Breast epithelium (tissue), 4 donors: Measurements from ENCODE around the gene PRRT4. TPM values are rescaled to one million over a fixed set of nuclear protein-coding genes. Genes with fewer than 3 reads are reported as not detected.

ENCODE experiments used
- DNase-seq, 2 donors: peaks; one replicate each; pipeline ENCODE4 v3.0.0-alpha.2; 2019; ENCODE audit warnings: low spot score in 2 of 2
- H3K27ac ChIP-seq, 2 donors: fragments of 200-600 bp; sonication (generic) in 1 of 2; one replicate each; pipeline ENCODE4 v1.5.1; 2016 to 2019; ENCODE audit warnings: mild to moderate bottlenecking in 1 of 2
- H3K27me3 ChIP-seq, 2 donors: fragments of 200-600 bp; sonication (generic) in 1 of 2; one replicate each; pipeline versions ENCODE4 v1.5.1 to v1.6.0; 2017 to 2019; ENCODE audit warnings: control low read depth in 1 of 2, mild to moderate bottlenecking in 1 of 2
- H3K36me3 ChIP-seq: fragments of 200-600 bp; one replicate; pipeline ENCODE4 v1.5.1; 2019
- H3K4me1 ChIP-seq, 2 donors: fragments of 200-600 bp; sonication (generic); one replicate each; pipeline ENCODE4 v1.5.1; 2016 to 2019; ENCODE audit warnings: control low read depth in 1 of 2
- H3K4me3 ChIP-seq, 3 donors: fragments of 200-600 bp; sonication (generic); 1 replicate in 2 of 3; 2 replicates in 1 of 3; pipeline ENCODE4 v1.5.1; 2016 to 2019; ENCODE audit warnings: mild to moderate bottlenecking in 3 of 3, moderate library complexity in 2 of 3
- H3K9me3 ChIP-seq, 2 donors: fragments of 200-600 bp; sonication (generic) in 1 of 2; one replicate each; pipeline ENCODE4 v1.5.1; 2016 to 2019; ENCODE audit warnings: control low read depth in 1 of 2
- POLR2A ChIP-seq: fragments of 450-650 bp; IDR thresholded peaks from one replicate; pipeline ENCODE4 v1.6.1; 2016; ENCODE audit warnings: antibody characterized with exemption, mild to moderate bottlenecking, moderate library complexity
- POLR2AphosphoS5 ChIP-seq, 3 donors: sonication (generic); formaldehyde crosslinking; IDR thresholded peaks; one replicate each; pipeline ENCODE4 v1.6.1; 2017; ENCODE audit warnings: antibody characterized with exemption in 3 of 3
- intact Hi-C: fragments of 100-400 bp; cut with DNase I; formaldehyde crosslinking; loops from one replicate; pipeline ENCODE4 v1.15.1; 2023; ENCODE audit warnings: low total_unique reads
- total RNA-seq, 3 donors: library from RNA; depleted of rRNA; stranded (reverse); fragments of >200 nt; gene quantifications; one replicate each; pipeline ENCODE4 v1.1.0, GENCODE V29; 2016
- TF ChIP-seq, protein P1 (sequence below), 3 donors: fragments of 450-650 bp; IDR thresholded peaks; one replicate each; pipeline ENCODE4 v1.5.1; 2016 to 2017; ENCODE audit warnings: antibody characterized with exemption in 3 of 3, mild to moderate bottlenecking in 3 of 3, moderate library complexity in 3 of 3

The PRRT4 gene
- total RNA-seq, 3 donors from 2014 or later: under 0.01 to 3.8 (median 0.44) TPM

DNA sequence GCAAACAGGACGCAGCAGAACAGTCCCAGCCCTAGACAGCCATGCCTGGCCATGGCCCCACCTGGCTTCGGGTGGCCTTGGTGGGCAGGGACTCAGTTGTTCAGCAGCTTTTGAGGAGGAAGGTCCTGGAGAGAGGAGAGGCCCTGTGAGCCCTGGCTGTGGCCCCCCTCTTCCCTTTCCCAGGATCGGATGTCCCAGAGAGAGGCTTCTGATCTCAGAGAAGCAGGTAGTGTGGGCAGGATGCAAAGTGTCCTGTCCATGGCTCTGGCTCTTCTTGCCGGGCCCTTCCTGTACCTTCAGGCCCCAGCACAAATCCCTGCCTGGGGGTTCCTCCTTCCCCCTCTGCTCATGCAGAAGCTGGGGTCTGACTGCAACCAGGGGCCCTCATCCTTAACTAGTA is 1.6 kb downstream of the PRRT4 start:
- DNase-seq: no peak
- Histone ChIP-seq H3K4me3 (no peak overlapping the region), H3K27me3 (no peaks in the 10 kb centered on the region), H3K9me3 (no peaks in the 10 kb centered on the region), H3K36me3 (no peaks in the 10 kb centered on the region), H3K4me1 (peaks cover 0 to 4% of the 10 kb centered on the region in 2 donors), H3K27ac (no peak overlapping the region)
- intact Hi-C loops: no loop called here
- TF ChIP-seq POLR2A (no peak), POLR2AphosphoS5 (IDR thresholded peaks at IDR 0.05) (no peak)
- TF ChIP-seq, protein P1, sequence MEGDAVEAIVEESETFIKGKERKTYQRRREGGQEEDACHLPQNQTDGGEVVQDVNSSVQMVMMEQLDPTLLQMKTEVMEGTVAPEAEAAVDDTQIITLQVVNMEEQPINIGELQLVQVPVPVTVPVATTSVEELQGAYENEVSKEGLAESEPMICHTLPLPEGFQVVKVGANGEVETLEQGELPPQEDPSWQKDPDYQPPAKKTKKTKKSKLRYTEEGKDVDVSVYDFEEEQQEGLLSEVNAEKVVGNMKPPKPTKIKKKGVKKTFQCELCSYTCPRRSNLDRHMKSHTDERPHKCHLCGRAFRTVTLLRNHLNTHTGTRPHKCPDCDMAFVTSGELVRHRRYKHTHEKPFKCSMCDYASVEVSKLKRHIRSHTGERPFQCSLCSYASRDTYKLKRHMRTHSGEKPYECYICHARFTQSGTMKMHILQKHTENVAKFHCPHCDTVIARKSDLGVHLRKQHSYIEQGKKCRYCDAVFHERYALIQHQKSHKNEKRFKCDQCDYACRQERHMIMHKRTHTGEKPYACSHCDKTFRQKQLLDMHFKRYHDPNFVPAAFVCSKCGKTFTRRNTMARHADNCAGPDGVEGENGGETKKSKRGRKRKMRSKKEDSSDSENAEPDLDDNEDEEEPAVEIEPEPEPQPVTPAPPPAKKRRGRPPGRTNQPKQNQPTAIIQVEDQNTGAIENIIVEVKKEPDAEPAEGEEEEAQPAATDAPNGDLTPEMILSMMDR (IDR thresholded peaks at IDR 0.05): no peak

DNA sequence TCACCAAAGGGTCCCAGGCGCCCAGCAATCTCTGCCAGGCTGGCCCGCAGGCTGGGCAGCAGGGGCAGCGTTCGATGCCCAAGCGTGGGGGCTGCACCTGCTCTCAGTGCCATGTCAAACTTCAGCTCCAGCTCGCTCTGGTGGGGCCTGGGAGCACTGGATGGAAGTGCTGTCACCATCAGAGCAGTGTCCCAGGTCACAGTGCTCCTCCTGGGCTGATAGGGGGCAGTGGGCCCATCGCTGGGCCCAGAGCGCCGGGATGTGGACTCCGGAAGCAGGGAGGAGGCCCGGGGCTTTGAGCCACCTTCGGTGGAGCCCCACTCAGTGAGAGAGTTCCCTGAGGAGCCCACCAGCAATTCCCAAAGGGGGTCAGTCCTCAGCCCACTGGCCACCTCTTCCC is 2.2 kb downstream of the PRRT4 start:
- H3K4me1 ChIP-seq: peaks cover 0 to 4% of the 10 kb centered on the region in 2 donors
- intact Hi-C loops: no loop called here
- no peaks in the 10 kb centered on the region for H3K9me3 ChIP-seq
- DNase-seq: no peak
- H3K4me3 ChIP-seq: no peak overlapping the region
- H3K27me3 ChIP-seq: no peaks in the 10 kb centered on the region
- H3K27ac ChIP-seq: no peak overlapping the region
- TF ChIP-seq POLR2A (no peak), POLR2AphosphoS5 (IDR thresholded peaks at IDR 0.05) (no peak)
- TF ChIP-seq, protein P1 (IDR thresholded peaks at IDR 0.05): no peak
- no peaks in the 10 kb centered on the region for H3K36me3 ChIP-seq

DNA sequence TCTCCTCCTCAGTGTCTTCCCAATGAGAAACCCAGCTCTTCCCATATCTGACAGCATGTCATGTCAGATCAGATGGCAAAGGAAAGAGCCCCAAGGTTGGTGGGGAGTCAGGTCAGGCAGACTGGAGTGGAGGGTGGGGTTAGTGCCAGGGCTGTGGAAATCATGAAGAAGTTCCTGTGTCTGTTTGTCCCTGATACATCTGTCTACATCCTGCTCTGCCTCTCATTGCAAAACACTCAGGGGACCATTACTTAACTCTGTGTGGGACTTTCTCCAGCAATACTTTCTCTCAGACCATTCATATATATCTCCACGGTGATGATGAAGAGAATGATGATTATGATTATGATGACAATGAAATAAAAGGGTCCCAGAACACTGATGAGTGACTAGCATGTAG is 3.3 kb downstream of the PRRT4 start:
- Histone ChIP-seq H3K27me3 (peaks cover 0 to 7% of the 10 kb centered on the region in 2 donors), H3K9me3 (no peaks in the 10 kb centered on the region), H3K36me3 (no peaks in the 10 kb centered on the region), H3K27ac (no peak overlapping the region), H3K4me3 (no peak overlapping the region), H3K4me1 (peaks cover 0 to 4% of the 10 kb centered on the region in 2 donors)
- intact Hi-C loops: no loop called here
- no peak for DNase-seq
- TF ChIP-seq POLR2A: no peak

DNA sequence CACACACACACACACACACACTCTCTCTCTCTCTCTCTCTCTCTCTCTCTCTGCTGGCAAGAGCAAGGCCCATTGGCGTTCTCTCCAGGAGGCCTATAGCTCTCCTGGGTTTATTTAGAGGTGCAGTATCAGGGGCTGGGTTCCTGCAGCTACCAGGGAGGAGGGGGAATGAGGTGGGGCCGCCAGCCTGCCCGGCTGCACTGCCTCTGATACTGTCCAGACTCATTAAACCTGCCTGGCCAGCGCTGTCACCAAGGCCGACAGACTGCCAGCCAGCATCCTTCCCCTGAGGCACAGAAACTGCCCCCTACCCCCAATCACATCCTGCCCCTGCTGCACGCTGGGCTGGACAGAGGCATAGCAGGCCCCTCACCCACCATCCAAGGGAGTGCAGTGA is 4.3 kb downstream of the PRRT4 start:
- Histone ChIP-seq H3K9me3 (no peaks in the 10 kb centered on the region), H3K27ac (no peak overlapping the region), H3K27me3 (peaks cover 0 to 15% of the 10 kb centered on the region in 2 donors), H3K4me1 (peaks cover 0 to 4% of the 10 kb centered on the region in 2 donors), H3K36me3 (no peaks in the 10 kb centered on the region), H3K4me3 (no peak overlapping the region)
- no peak for DNase-seq
- intact Hi-C loops: no loop called here
- TF ChIP-seq POLR2A (no peak), POLR2AphosphoS5 (IDR thresholded peaks at IDR 0.05) (no peak)
- TF ChIP-seq, protein P1 (IDR thresholded peaks at IDR 0.05): no peak

DNA sequence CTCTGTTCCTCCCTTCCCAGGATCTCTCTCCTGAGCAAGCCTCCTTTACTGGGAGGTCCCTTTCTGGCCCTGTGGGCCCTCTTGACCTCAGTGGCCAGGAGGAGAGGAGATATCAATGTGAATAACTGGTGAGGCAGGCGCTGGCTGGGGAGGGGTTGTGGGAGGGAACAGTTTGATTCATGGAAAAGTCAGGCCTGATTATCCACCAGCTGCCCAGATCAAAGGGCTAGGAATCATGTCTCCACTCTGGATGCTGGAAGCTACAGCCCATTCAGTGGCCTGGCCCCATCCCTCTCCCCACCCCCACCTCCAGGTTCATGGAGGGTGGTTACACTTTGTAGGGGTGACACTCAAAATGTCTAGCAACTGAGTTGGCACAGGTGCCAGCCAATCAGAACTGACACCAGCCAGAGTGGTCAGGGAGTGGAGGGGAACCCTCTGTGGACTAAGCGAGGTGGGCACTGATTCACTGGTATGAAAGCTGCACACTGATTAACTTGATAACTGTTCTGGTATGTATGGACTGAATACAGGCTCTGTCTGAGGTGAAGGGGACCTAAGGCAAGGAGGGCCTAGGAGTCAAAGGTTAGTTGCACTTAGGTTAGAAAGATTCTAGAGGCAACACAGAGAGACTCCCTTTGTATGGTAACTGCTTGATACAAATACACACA is 4.8 kb downstream of the PRRT4 start:
- Histone ChIP-seq H3K9me3 (no peaks in the 10 kb centered on the region), H3K27ac (no peak overlapping the region), H3K4me1 (peaks cover 0 to 4% of the 10 kb centered on the region in 2 donors), H3K27me3 (peaks cover 0 to 18% of the 10 kb centered on the region in 2 donors), H3K4me3 (no peak overlapping the region), H3K36me3 (no peaks in the 10 kb centered on the region)
- TF ChIP-seq, protein P1 (IDR thresholded peaks at IDR 0.05): no peak
- TF ChIP-seq POLR2AphosphoS5 (IDR thresholded peaks at IDR 0.05) (no peak), POLR2A (no peak)
- intact Hi-C loops: no loop called here
- no peak for DNase-seq
